ENCODE measurements around the gene CFTR. TPM values are rescaled to one million over a fixed set of nuclear protein-coding genes. Genes with fewer than 3 reads are reported as not detected.

CFTR gene
- total RNA-seq, 1 experiment from 2014 or later: 0.72 TPM

DNA sequence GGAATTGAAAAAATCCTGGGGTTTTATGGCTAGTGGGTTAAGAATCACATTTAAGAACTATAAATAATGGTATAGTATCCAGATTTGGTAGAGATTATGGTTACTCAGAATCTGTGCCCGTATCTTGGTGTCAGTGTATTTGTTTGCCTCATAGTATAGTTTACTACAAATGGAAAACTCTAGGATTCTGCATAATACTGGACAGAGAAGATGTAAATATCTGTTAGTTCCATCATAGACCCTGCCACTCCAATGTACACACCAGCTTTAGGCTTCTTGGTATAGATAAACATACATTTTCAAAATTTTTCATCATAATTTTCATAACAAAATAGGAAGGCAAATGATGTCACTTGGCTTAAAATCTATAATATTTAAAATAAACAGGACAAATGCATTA, 108.1 kb downstream of the CFTR start (continued):
- TF ChIP-seq, protein P1, sequence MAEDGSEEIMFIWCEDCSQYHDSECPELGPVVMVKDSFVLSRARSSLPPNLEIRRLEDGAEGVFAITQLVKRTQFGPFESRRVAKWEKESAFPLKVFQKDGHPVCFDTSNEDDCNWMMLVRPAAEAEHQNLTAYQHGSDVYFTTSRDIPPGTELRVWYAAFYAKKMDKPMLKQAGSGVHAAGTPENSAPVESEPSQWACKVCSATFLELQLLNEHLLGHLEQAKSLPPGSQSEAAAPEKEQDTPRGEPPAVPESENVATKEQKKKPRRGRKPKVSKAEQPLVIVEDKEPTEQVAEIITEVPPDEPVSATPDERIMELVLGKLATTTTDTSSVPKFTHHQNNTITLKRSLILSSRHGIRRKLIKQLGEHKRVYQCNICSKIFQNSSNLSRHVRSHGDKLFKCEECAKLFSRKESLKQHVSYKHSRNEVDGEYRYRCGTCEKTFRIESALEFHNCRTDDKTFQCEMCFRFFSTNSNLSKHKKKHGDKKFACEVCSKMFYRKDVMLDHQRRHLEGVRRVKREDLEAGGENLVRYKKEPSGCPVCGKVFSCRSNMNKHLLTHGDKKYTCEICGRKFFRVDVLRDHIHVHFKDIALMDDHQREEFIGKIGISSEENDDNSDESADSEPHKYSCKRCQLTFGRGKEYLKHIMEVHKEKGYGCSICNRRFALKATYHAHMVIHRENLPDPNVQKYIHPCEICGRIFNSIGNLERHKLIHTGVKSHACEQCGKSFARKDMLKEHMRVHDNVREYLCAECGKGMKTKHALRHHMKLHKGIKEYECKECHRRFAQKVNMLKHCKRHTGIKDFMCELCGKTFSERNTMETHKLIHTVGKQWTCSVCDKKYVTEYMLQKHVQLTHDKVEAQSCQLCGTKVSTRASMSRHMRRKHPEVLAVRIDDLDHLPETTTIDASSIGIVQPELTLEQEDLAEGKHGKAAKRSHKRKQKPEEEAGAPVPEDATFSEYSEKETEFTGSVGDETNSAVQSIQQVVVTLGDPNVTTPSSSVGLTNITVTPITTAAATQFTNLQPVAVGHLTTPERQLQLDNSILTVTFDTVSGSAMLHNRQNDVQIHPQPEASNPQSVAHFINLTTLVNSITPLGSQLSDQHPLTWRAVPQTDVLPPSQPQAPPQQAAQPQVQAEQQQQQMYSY (CRISPR knock-in tag; IDR thresholded peaks at IDR 0.05): no peak
- TF ChIP-seq IRF2 (CRISPR knock-in tag; IDR thresholded peaks at IDR 0.05; ENCODE audit: borderline replicate concordance, low read depth) (no peak), FOXP1 (CRISPR knock-in tag; IDR thresholded peaks at IDR 0.05; ENCODE audit: borderline replicate concordance) (no peak), JUN (CRISPR knock-in tag; IDR thresholded peaks at IDR 0.05) (no peak), ZNF416 (CRISPR knock-in tag; IDR thresholded peaks at IDR 0.05) (no peak), GABPB1 (CRISPR knock-in tag; IDR thresholded peaks at IDR 0.05) (no peak), RORB (CRISPR knock-in tag; IDR thresholded peaks at IDR 0.05) (no peak), ZNF219 (CRISPR knock-in tag; IDR thresholded peaks at IDR 0.05; ENCODE audit: borderline replicate concordance) (no peak), NR1H2 (CRISPR knock-in tag; IDR thresholded peaks at IDR 0.05) (no peak), FOXJ3 (CRISPR knock-in tag; IDR thresholded peaks at IDR 0.05; ENCODE audit: borderline replicate concordance) (no peak), EMX1 (CRISPR knock-in tag; IDR thresholded peaks at IDR 0.05) (no peak), TEAD4 (CRISPR knock-in tag; IDR thresholded peaks at IDR 0.05) (no peak)

DNA sequence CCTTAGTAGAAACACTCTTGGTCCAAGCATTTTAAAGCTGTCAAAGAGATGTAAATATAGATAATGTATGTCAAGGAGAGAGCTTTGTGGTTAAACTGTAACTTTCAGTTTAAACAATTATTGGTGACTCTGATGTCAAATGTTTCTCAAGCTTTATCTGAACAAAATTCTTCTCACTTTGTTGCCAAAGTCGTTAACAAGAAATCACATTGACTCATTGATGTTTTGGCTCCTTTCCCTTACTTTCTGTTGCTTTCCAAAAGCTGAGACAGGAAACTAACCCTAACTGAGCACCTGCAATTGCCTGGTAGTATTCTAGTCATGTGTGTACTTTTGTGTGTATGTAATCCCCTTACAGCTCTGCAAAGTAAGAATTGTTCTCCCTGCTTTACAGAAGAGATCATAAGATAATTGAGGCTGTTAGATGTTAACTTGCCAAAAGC, 108.5 kb downstream of the CFTR start:
- DNase-seq (ENCODE audit: low spot score) (no peak), ATAC-seq (no peak)
- H3K4me3 Mint-ChIP-seq: no peak overlapping the region
- H3K27me3 Mint-ChIP-seq (ENCODE audit: low read depth): no peaks in the 10 kb centered on the region
- CTCF ChIA-PET: interaction anchor here (0.6 kb wide), 1 partner anchor 196 kb away, joined by 3 read pairs; no protein-coding TSS in a partner anchor
- POLR2A ChIA-PET: no interaction called here
- H3K27ac Mint-ChIP-seq: no peak overlapping the region
- TF ChIP-seq, protein P2, sequence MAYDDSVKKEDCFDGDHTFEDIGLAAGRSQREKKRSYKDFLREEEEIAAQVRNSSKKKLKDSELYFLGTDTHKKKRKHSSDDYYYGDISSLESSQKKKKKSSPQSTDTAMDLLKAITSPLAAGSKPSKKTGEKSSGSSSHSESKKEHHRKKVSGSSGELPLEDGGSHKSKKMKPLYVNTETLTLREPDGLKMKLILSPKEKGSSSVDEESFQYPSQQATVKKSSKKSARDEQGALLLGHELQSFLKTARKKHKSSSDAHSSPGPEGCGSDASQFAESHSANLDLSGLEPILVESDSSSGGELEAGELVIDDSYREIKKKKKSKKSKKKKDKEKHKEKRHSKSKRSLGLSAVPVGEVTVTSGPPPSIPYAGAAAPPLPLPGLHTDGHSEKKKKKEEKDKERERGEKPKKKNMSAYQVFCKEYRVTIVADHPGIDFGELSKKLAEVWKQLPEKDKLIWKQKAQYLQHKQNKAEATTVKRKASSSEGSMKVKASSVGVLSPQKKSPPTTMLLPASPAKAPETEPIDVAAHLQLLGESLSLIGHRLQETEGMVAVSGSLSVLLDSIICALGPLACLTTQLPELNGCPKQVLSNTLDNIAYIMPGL (CRISPR knock-in tag; IDR thresholded peaks at IDR 0.05): no peak
- TF ChIP-seq, protein P3, sequence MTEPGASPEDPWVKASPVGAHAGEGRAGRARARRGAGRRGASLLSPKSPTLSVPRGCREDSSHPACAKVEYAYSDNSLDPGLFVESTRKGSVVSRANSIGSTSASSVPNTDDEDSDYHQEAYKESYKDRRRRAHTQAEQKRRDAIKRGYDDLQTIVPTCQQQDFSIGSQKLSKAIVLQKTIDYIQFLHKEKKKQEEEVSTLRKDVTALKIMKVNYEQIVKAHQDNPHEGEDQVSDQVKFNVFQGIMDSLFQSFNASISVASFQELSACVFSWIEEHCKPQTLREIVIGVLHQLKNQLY (CRISPR knock-in tag; IDR thresholded peaks at IDR 0.05): no peak
- peaks cover 7% of the 10 kb centered on the region for H3K4me1 Mint-ChIP-seq
- H3K9me3 Mint-ChIP-seq: 0 out of 2 replicates have a peak, but pooled peaks cover 3% of the 10 kb centered on the region
- no peaks in the 10 kb centered on the region for H3K36me3 Mint-ChIP-seq

DNA sequence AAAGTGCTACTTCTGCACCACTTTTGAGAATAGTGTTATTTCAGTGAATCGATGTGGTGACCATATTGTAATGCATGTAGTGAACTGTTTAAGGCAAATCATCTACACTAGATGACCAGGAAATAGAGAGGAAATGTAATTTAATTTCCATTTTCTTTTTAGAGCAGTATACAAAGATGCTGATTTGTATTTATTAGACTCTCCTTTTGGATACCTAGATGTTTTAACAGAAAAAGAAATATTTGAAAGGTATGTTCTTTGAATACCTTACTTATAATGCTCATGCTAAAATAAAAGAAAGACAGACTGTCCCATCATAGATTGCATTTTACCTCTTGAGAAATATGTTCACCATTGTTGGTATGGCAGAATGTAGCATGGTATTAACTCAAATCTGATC, 110.4 kb downstream of the CFTR start:
- ChIA-PET CTCF (no interaction called here), POLR2A (no interaction called here)
- no peaks in the 10 kb centered on the region for H3K27me3 Mint-ChIP-seq (ENCODE audit: low read depth)
- H3K4me1 Mint-ChIP-seq: peaks cover 7% of the 10 kb centered on the region
- DNase-seq (ENCODE audit: low spot score) (no peak), ATAC-seq (no peak)
- no peaks in the 10 kb centered on the region for H3K9me3 Mint-ChIP-seq
- no peaks in the 10 kb centered on the region for H3K36me3 Mint-ChIP-seq
- H3K4me3 Mint-ChIP-seq: no peak overlapping the region
- H3K27ac Mint-ChIP-seq: no peak overlapping the region
- no peak for TF ChIP-seq ZNF138 (CRISPR knock-in tag; conservative IDR thresholded peaks at IDR 0.05)
- TF ChIP-seq ZBTB21 (CRISPR knock-in tag; IDR thresholded peaks at IDR 0.05; ENCODE audit: borderline replicate concordance): no peak
- no peak for TF ChIP-seq KAT7 (CRISPR knock-in tag; IDR thresholded peaks at IDR 0.05; ENCODE audit: borderline replicate concordance)
- TF ChIP-seq ESRRA (CRISPR knock-in tag; IDR thresholded peaks at IDR 0.05; ENCODE audit: borderline replicate concordance): no peak
